ENCODE results near the gene SHD.
"Not testable (repeated sequence)": the region's sequence is repeated elsewhere in the genome, so short reads cannot be mapped to it uniquely, and the experiment has no call there.

SHD gene

GRCh38 chr19:4326215-4326836, 47.3 kb downstream of the SHD start:
- TF ChIP-seq, protein P1, sequence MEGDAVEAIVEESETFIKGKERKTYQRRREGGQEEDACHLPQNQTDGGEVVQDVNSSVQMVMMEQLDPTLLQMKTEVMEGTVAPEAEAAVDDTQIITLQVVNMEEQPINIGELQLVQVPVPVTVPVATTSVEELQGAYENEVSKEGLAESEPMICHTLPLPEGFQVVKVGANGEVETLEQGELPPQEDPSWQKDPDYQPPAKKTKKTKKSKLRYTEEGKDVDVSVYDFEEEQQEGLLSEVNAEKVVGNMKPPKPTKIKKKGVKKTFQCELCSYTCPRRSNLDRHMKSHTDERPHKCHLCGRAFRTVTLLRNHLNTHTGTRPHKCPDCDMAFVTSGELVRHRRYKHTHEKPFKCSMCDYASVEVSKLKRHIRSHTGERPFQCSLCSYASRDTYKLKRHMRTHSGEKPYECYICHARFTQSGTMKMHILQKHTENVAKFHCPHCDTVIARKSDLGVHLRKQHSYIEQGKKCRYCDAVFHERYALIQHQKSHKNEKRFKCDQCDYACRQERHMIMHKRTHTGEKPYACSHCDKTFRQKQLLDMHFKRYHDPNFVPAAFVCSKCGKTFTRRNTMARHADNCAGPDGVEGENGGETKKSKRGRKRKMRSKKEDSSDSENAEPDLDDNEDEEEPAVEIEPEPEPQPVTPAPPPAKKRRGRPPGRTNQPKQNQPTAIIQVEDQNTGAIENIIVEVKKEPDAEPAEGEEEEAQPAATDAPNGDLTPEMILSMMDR (conservative IDR thresholded peaks at IDR 0.05; ENCODE audit: low read depth, low read length) = no peak
- H3K4me3 ChIP-seq (ENCODE audit: low read depth, low read length) = no peak overlapping the region
- no peak for DNase-seq (ENCODE audit: low read depth)

GRCh38 chr19:4326837-4327251, 47.8 kb downstream of the SHD start:
- H3K4me3 ChIP-seq (ENCODE audit: low read depth, low read length) = peak overlapping the region; percentile 20
- TF ChIP-seq, protein P1 (conservative IDR thresholded peaks at IDR 0.05; ENCODE audit: low read depth, low read length) = no peak
- DNase-seq (ENCODE audit: low read depth) = no peak

GRCh38 chr19:4327252-4327876, 48.3 kb downstream of the SHD start:
- peak; percentile 78 for DNase-seq (ENCODE audit: low read depth)
- H3K4me3 ChIP-seq (ENCODE audit: low read depth, low read length) = peak overlapping the region; percentile 47
- TF ChIP-seq, protein P1 (conservative IDR thresholded peaks at IDR 0.05; ENCODE audit: low read depth, low read length) = no peak

GRCh38 chr19:4327877-4328242, 48.8 kb downstream of the SHD start:
- TF ChIP-seq, protein P1 (conservative IDR thresholded peaks at IDR 0.05; ENCODE audit: low read depth, low read length) = peak; percentile 5
- no peak for DNase-seq (ENCODE audit: low read depth)
- H3K4me3 ChIP-seq (ENCODE audit: low read depth, low read length) = peak overlapping the region; percentile 47

DNA sequence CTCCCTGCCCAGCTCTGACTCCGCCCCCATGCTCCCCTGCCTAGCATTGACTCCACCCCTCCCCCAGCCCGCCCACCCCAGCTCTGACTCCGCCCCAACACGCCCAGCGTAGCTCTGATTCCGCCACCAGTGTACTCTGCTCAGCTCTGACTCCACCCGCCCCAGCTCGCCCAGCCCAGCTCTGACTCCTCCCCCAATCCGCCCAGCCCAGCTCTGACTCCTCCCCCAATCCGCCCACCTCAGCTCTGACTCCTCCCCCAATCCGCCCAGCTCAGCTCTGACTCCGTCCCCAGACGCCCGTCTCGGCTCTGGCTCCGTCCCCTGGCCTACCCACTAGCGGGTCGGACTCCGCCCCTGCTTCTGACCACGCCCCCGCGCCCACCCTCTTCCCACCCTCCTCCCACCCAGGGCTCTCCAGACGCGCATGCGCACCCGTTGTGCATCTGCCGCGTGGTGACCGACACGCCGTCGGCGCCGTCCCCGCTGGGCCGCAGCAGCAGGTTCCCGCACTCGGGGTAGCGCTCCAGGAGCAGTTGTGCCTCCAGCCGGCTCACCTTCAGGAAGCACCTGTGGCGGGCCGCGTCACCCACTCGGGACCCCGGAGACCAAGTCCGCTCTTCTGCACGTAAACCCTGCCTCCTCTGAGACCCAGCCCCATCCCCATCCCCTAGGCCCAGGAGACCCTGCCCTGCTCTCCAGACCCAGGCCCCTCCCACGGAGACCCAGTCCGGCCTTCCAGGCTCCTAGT, 49.4 kb downstream of the SHD start:
- TF ChIP-seq, protein P1 (conservative IDR thresholded peaks at IDR 0.05; ENCODE audit: low read depth, low read length) = no peak
- peak; percentile 98 for DNase-seq (ENCODE audit: low read depth)
- peak overlapping the region; percentile 66 for H3K4me3 ChIP-seq (ENCODE audit: low read depth, low read length)

GRCh38 chr19:4328991-4329681, 50.1 kb downstream of the SHD start:
- not testable (repeated sequence) for DNase-seq (ENCODE audit: low read depth)
- peak overlapping the region; percentile 66 for H3K4me3 ChIP-seq (ENCODE audit: low read depth, low read length)

DNA sequence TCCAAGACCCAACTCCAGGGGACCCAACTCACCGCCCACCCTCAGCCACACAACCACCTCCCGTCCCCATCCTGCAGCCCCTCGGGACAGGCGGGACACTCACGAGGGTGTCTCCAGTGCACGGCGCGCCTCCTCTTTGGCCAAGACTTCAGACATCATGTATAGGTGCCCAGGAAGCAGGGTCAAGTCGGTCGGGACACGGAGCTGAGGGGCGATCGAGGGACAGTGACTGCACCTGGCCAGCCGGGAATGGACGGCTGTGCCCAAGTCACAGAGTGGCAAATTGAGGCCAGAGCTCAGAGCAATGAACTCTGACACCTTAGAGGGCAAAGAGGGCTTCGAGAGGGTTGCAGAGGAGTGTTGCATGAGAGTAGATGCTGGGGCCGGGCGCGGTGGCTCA, 50.8 kb downstream of the SHD start:
- TF ChIP-seq, protein P1 (conservative IDR thresholded peaks at IDR 0.05; ENCODE audit: low read depth, low read length) = no peak
- no peak for DNase-seq (ENCODE audit: low read depth)
- H3K4me3 ChIP-seq (ENCODE audit: low read depth, low read length) = no peak overlapping the region

Data from choroid plexus epithelial cell (primary cell).